Uterus (tissue), 2 donors: Measurements from ENCODE around the gene HBM.
"Not testable (repeated sequence)": the region's sequence is repeated elsewhere in the genome, so short reads cannot be mapped to it uniquely, and the experiment has no call there.

Experiments
- CTCF ChIP-seq, 4 experiments: fragments of 200-600 bp in 2 of 4; fragments of 450-650 bp in 2 of 4; sonication (generic) in 2 of 4; IDR thresholded peaks; one replicate each; pipeline ENCODE4 v1.5.1; 2016 to 2019; ENCODE audit warnings: antibody characterized with exemption in 4 of 4, mild to moderate bottlenecking in 2 of 4, moderate library complexity in 1 of 4
- POLR2A ChIP-seq, 2 donors: fragments of 450-650 bp; IDR thresholded peaks; one replicate each; pipeline ENCODE4 v1.6.1; 2016; ENCODE audit warnings: antibody characterized with exemption in 2 of 2, mild to moderate bottlenecking in 1 of 2, moderate library complexity in 1 of 2

DNA sequence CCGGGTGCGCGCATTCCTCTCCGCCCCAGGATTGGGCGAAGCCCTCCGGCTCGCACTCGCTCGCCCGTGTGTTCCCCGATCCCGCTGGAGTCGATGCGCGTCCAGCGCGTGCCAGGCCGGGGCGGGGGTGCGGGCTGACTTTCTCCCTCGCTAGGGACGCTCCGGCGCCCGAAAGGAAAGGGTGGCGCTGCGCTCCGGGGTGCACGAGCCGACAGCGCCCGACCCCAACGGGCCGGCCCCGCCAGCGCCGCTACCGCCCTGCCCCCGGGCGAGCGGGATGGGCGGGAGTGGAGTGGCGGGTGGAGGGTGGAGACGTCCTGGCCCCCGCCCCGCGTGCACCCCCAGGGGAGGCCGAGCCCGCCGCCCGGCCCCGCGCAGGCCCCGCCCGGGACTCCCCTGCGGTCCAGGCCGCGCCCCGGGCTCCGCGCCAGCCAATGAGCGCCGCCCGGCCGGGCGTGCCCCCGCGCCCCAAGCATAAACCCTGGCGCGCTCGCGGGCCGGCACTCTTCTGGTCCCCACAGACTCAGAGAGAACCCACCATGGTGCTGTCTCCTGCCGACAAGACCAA, 6.7 kb downstream of the HBM start, which contains the start of gene HBA2:
- not testable (repeated sequence) for TF ChIP-seq POLR2A, CTCF (IDR thresholded peaks at IDR 0.05)
